Measurements from ENCODE around the gene ENOPH1.

GRCh38 chr4:82434949-82435348, 4.6 kb downstream of the ENOPH1 start:
- TF ChIP-seq TAF1 (CRISPR knock-in tag; IDR thresholded peaks at IDR 0.05): no peak
- TF ChIP-seq TGIF2 (CRISPR knock-in tag; IDR thresholded peaks at IDR 0.05): no peak
- TF ChIP-seq PAWR (CRISPR knock-in tag; IDR thresholded peaks at IDR 0.05; ENCODE audit: borderline replicate concordance): no peak
- TF ChIP-seq SMAD1 (CRISPR knock-in tag; IDR thresholded peaks at IDR 0.05; ENCODE audit: borderline replicate concordance, low read depth): no peak
- TF ChIP-seq ELF1 (CRISPR knock-in tag; IDR thresholded peaks at IDR 0.05): no peak
- TF ChIP-seq ZNF7 (CRISPR knock-in tag; IDR thresholded peaks at IDR 0.05): no peak
